ENCODE measurements around the gene CUTC. TPM values are rescaled to one million over a fixed set of nuclear protein-coding genes. Genes with fewer than 3 reads are reported as not detected.

Gene CUTC
- total and polyA plus RNA-seq, 2 donors from 2014 or later = 16.5 to 19.1 TPM

DNA sequence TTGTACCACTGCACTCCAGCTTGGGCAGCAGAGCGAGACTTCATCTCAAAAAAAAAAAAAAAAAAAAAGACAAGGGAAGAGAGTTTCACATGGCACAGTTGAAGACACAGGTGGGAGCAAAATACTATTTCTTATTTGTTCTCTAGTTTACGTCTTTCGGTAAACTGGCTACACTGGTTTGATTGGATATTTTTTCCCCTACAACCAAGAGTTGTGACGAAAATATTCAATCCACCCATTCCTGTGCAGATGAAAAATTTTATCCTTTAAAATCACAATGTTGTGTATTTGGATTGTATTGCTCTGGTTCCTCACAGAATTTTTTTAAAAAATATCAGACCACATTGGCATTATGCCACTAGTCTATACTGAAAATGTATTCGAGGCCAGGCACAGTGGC, 35.9 kb downstream of the CUTC start:
- intact Hi-C loops (cut with DNase I) = no loop called here
- DNase-seq = no peak
- Histone ChIP-seq H3K9ac (ENCODE audit: low read length in 3 of 3) (no peak overlapping the region), H3K9me3 (ENCODE audit: control insufficient read depth in 2 of 3, insufficient read depth in 1 of 3, low read length in 3 of 3) (no peaks in the 10 kb centered on the region), H3K4me1 (ENCODE audit: control insufficient read depth in 2 of 3, insufficient read depth in 2 of 3, low read depth in 1 of 3, low read length in 3 of 3) (no peaks in the 10 kb centered on the region), H3K27me3 (ENCODE audit: control insufficient read depth, insufficient read depth, low read length) (no peaks in the 10 kb centered on the region), H3K27ac (ENCODE audit: low read depth in 2 of 2, low read length in 2 of 2) (no peak overlapping the region), H3K36me3 (ENCODE audit: control insufficient read depth in 2 of 3, insufficient read depth in 3 of 3, low read length in 3 of 3) (no peaks in the 10 kb centered on the region), H3K4me3 (ENCODE audit: low read length in 3 of 3) (no peak overlapping the region)
- no peak for FAIRE-seq
- TF ChIP-seq, protein P1, sequence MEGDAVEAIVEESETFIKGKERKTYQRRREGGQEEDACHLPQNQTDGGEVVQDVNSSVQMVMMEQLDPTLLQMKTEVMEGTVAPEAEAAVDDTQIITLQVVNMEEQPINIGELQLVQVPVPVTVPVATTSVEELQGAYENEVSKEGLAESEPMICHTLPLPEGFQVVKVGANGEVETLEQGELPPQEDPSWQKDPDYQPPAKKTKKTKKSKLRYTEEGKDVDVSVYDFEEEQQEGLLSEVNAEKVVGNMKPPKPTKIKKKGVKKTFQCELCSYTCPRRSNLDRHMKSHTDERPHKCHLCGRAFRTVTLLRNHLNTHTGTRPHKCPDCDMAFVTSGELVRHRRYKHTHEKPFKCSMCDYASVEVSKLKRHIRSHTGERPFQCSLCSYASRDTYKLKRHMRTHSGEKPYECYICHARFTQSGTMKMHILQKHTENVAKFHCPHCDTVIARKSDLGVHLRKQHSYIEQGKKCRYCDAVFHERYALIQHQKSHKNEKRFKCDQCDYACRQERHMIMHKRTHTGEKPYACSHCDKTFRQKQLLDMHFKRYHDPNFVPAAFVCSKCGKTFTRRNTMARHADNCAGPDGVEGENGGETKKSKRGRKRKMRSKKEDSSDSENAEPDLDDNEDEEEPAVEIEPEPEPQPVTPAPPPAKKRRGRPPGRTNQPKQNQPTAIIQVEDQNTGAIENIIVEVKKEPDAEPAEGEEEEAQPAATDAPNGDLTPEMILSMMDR (IDR thresholded peaks at IDR 0.05; ENCODE audit: borderline replicate concordance, extremely low read depth, insufficient read depth) = no peak

GRCh38 chr10:99768556-99768955, 36.5 kb downstream of the CUTC start:
- H3K36me3 ChIP-seq (ENCODE audit: control insufficient read depth in 2 of 3, insufficient read depth in 3 of 3, low read length in 3 of 3) = no peaks in the 10 kb centered on the region
- DNase-seq = no peak
- intact Hi-C loops (cut with DNase I) = no loop called here
- no peaks in the 10 kb centered on the region for H3K4me1 ChIP-seq (ENCODE audit: control insufficient read depth in 2 of 3, insufficient read depth in 2 of 3, low read depth in 1 of 3, low read length in 3 of 3)
- TF ChIP-seq, protein P1 (IDR thresholded peaks at IDR 0.05; ENCODE audit: borderline replicate concordance, extremely low read depth, insufficient read depth) = no peak
- no peaks in the 10 kb centered on the region for H3K9me3 ChIP-seq (ENCODE audit: control insufficient read depth in 2 of 3, insufficient read depth in 1 of 3, low read length in 3 of 3)
- H3K4me3 ChIP-seq (ENCODE audit: low read length in 3 of 3) = no peak overlapping the region
- no peak overlapping the region for H3K9ac ChIP-seq (ENCODE audit: low read length in 3 of 3)
- H3K27ac ChIP-seq (ENCODE audit: low read depth in 2 of 2, low read length in 2 of 2) = no peak overlapping the region
- no peaks in the 10 kb centered on the region for H3K27me3 ChIP-seq (ENCODE audit: control insufficient read depth, insufficient read depth, low read length)
- no peak for FAIRE-seq

DNA sequence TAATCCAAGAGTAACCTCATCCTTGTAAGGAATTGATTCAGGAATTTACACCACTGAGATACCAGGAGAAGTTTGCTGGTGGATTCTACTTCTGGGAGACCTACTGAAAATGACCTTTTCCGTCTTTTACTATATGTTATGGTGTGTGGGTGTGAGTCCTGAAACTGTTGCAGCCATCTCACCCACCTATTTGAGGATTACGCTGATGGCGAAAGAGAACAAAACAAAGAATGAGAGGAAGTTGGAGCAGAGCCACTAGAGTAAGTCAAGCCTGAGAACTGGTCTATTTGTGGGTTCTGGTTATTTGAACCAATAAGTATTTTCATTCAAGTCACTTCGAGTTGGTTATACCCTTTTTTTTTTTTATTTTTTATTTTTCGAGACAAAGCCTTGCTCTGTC, 37.7 kb downstream of the CUTC start:
- H3K9ac ChIP-seq (ENCODE audit: low read length in 3 of 3) = no peak overlapping the region
- no peak for DNase-seq
- H3K4me3 ChIP-seq (ENCODE audit: low read length in 3 of 3) = no peak overlapping the region
- H3K4me1 ChIP-seq (ENCODE audit: control insufficient read depth in 2 of 3, insufficient read depth in 2 of 3, low read depth in 1 of 3, low read length in 3 of 3) = no peaks in the 10 kb centered on the region
- H3K9me3 ChIP-seq (ENCODE audit: control insufficient read depth in 2 of 3, insufficient read depth in 1 of 3, low read length in 3 of 3) = no peaks in the 10 kb centered on the region
- no peaks in the 10 kb centered on the region for H3K36me3 ChIP-seq (ENCODE audit: control insufficient read depth in 2 of 3, insufficient read depth in 3 of 3, low read length in 3 of 3)
- no peaks in the 10 kb centered on the region for H3K27me3 ChIP-seq (ENCODE audit: control insufficient read depth, insufficient read depth, low read length)
- intact Hi-C loops (cut with DNase I) = no loop called here
- no peak for FAIRE-seq
- TF ChIP-seq, protein P1 (IDR thresholded peaks at IDR 0.05; ENCODE audit: borderline replicate concordance, extremely low read depth, insufficient read depth) = no peak
- no peak overlapping the region for H3K27ac ChIP-seq (ENCODE audit: low read depth in 2 of 2, low read length in 2 of 2)

GRCh38 chr10:99770408-99771045, 38.5 kb downstream of the CUTC start:
- DNase-seq (no peak), FAIRE-seq (no peak)
- H3K36me3 ChIP-seq (ENCODE audit: control insufficient read depth in 2 of 3, insufficient read depth in 3 of 3, low read length in 3 of 3) = no peaks in the 10 kb centered on the region
- H3K4me3 ChIP-seq (ENCODE audit: low read length in 3 of 3) = no peak overlapping the region
- peak overlapping the region in 1 of 2 donors; percentile 55 for H3K27ac ChIP-seq (ENCODE audit: low read depth in 2 of 2, low read length in 2 of 2)
- intact Hi-C loops (cut with DNase I) = no loop called here
- TF ChIP-seq, protein P1 (IDR thresholded peaks at IDR 0.05; ENCODE audit: borderline replicate concordance, extremely low read depth, insufficient read depth) = no peak
- no peaks in the 10 kb centered on the region for H3K4me1 ChIP-seq (ENCODE audit: control insufficient read depth in 2 of 3, insufficient read depth in 2 of 3, low read depth in 1 of 3, low read length in 3 of 3)
- no peaks in the 10 kb centered on the region for H3K9me3 ChIP-seq (ENCODE audit: control insufficient read depth in 2 of 3, insufficient read depth in 1 of 3, low read length in 3 of 3)
- H3K9ac ChIP-seq (ENCODE audit: low read length in 3 of 3) = no peak overlapping the region
- no peaks in the 10 kb centered on the region for H3K27me3 ChIP-seq (ENCODE audit: control insufficient read depth, insufficient read depth, low read length)
